ENCODE data around the gene NEK7. TPM values are rescaled to one million over a fixed set of nuclear protein-coding genes. Genes with fewer than 3 reads are reported as not detected.

The NEK7 gene
- total RNA-seq, 1 donor from 2014 or later = 63.2 TPM

DNA sequence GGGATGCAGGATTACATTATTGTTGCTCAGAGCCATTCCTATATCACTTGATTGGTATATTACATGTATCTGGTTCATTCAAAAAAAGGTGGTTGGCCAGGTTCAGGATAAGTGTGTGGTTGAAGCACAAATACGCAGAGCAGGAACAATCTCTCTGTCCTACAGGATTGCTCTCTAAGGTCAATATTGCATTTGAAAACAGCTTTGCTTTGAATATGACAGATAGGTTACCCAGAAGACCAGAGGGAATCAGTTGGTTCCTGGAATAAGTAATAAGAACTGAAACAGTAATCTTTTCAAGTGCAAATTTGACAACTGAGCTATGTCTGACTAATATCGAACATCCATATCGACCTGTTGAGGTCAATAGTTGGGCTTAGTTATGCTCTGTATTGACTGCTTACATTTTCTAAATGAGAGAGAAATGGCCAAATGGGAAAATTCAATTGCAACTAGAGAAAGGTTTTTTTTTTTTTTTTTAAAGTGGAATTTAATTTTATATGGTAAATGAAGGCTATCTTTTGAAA, 206.9 kb downstream of the NEK7 start:
- no peak overlapping the region for H3K4me3 Mint-ChIP-seq
- H3K4me1 Mint-ChIP-seq = peaks cover 32% of the 10 kb centered on the region
- H3K27ac Mint-ChIP-seq = no peak overlapping the region
- H3K27me3 Mint-ChIP-seq (ENCODE audit: low read depth) = no peaks in the 10 kb centered on the region
- DNase-seq (ENCODE audit: low spot score in 2 of 2, unreplicated experiment in 2 of 2) = no peak
- H3K36me3 Mint-ChIP-seq = peaks cover 2% of the 10 kb centered on the region
- H3K9me3 Mint-ChIP-seq = peaks cover 10% of the 10 kb centered on the region
- no peak for TF ChIP-seq CTCF (IDR thresholded peaks at IDR 0.05; ENCODE audit: unreplicated experiment)

DNA sequence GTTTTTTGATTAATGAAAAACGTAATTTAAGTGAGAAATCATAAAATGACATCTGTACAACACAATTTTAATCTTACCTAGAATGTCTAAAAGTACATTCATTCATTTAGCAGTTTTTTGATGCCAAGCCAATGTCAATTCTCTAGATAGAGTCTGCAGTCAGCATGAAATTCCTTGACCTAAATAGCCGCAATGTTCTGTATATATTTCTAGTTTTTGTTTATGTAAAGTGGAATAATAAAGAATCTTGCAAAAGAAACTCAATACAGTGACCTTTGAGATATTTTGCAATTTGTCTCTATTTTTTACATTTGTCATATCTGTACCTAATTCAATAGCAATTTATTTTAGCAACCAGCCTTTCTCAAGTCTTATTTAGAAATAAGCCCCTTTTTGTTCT, 207.7 kb downstream of the NEK7 start:
- Mint-ChIP-seq H3K4me3 (no peak overlapping the region), H3K9me3 (peaks cover 13% of the 10 kb centered on the region), H3K27me3 (ENCODE audit: low read depth) (no peaks in the 10 kb centered on the region), H3K36me3 (peaks cover 2% of the 10 kb centered on the region), H3K27ac (no peak overlapping the region), H3K4me1 (peaks cover 27% of the 10 kb centered on the region)
- no peak for DNase-seq (ENCODE audit: low spot score in 2 of 2, unreplicated experiment in 2 of 2)
- no peak for TF ChIP-seq CTCF (IDR thresholded peaks at IDR 0.05; ENCODE audit: unreplicated experiment)

GRCh38 chr1:198367296-198367695, 210.5 kb downstream of the NEK7 start:
- H3K4me1 Mint-ChIP-seq = peaks cover 4% of the 10 kb centered on the region
- peaks cover 2% of the 10 kb centered on the region for H3K36me3 Mint-ChIP-seq
- H3K4me3 Mint-ChIP-seq = no peak overlapping the region
- H3K27ac Mint-ChIP-seq = no peak overlapping the region
- H3K27me3 Mint-ChIP-seq (ENCODE audit: low read depth) = no peaks in the 10 kb centered on the region
- peaks cover 16% of the 10 kb centered on the region for H3K9me3 Mint-ChIP-seq
- TF ChIP-seq CTCF (IDR thresholded peaks at IDR 0.05; ENCODE audit: unreplicated experiment) = no peak
- no peak for DNase-seq (ENCODE audit: low spot score in 2 of 2, unreplicated experiment in 2 of 2)

GRCh38 chr1:198370996-198371395, 214.2 kb downstream of the NEK7 start:
- H3K9me3 Mint-ChIP-seq = peaks cover 31% of the 10 kb centered on the region
- H3K4me3 Mint-ChIP-seq = no peak overlapping the region
- DNase-seq (ENCODE audit: low spot score in 2 of 2, unreplicated experiment in 2 of 2) = no peak
- TF ChIP-seq CTCF (IDR thresholded peaks at IDR 0.05; ENCODE audit: unreplicated experiment) = no peak
- H3K4me1 Mint-ChIP-seq = peaks cover 2% of the 10 kb centered on the region
- no peaks in the 10 kb centered on the region for H3K27me3 Mint-ChIP-seq (ENCODE audit: low read depth)
- H3K27ac Mint-ChIP-seq = no peak overlapping the region
- H3K36me3 Mint-ChIP-seq = peaks cover 2% of the 10 kb centered on the region

Other genes starting within 250 kb of the NEK7 start
- 5.8 to 6.8 TPM (median 6.2 TPM) in 3 replicates for gene LHX9, start 239.6 kb upstream of the NEK7 start, total RNA-seq

Measured in mesothelial cell of epicardium (in vitro differentiated cells).